HepG2 (cell line): ENCODE data around the gene NCKAP5L. TPM values are rescaled to one million over a fixed set of nuclear protein-coding genes. Genes with fewer than 3 reads are reported as not detected.

Experiments used
- ATAC-seq: fragments of 200-7000 bp; cut with Tn5 transposase; 3 replicates; pipeline ENCODE4 v1.9.1; 2020; ENCODE audit warnings: mild to moderate bottlenecking, moderate library complexity
- BruUV-seq: library from RNA; stranded (reverse); fragments of 400-500 nt; replicated peaks from 2 replicates; lab custom pipeline; 2021; lab: Mats Ljungman, UMichigan
- CTCF ChIA-PET: fragments of 300-600 bp; formaldehyde crosslinking; extraction: SDS; loops from one replicate; lab custom pipeline; 2021; ENCODE audit warnings: low total read pairs, inconsistent platforms, low intra/inter-chr PET ratio; lab: Yijun Ruan, JAX
- POLR2A ChIA-PET: fragments of 350-600 bp; sonication (Branson Sonifier 250); formaldehyde crosslinking; loops from one replicate; lab custom pipeline; 2020; ENCODE audit warnings: antibody characterized with exemption, inconsistent platforms; lab: Yijun Ruan, JAX
- DNase-seq: peaks from one replicate; pipeline ENCODE4 v3.0.0-alpha.2; 2015; ENCODE audit warnings: low spot score
- FAIRE-seq: peaks from 3 replicates; lab custom pipeline; 2011; peaks lifted over from hg19 to GRCh38; lab: Jason Lieb, UNC
- H2AFZ ChIP-seq: one replicate; pipeline ENCODE4 v1.6.1; 2011; ENCODE audit warnings: low read length, inconsistent platforms
- H3K27ac ChIP-seq: fragments of 300-600 bp; 3 replicates; pipeline ENCODE4 v1.8.0; 2011; ENCODE audit warnings: mixed run types, mild to moderate bottlenecking, mixed read lengths, low read length, inconsistent platforms; ENCODE audit not compliant: insufficient read depth; ENCODE audit errors: extremely low read length
- H3K27me3 ChIP-seq, 2 experiments: fragments of 200-600 bp in 1 of 2; 2 replicates in 1 of 2; 3 replicates in 1 of 2; pipeline versions ENCODE4 v1.6.0 to v1.8.0; 2011; ENCODE audit warnings: low read length in 2 of 2, mild to moderate bottlenecking in 2 of 2, moderate library complexity in 2 of 2, inconsistent platforms in 1 of 2; ENCODE audit not compliant: insufficient read depth in 2 of 2, control insufficient read depth in 1 of 2
- H3K36me3 ChIP-seq, 2 experiments: fragments of 200-600 bp in 1 of 2; replicated peaks in 1 of 2; 2 replicates in 1 of 2; 3 replicates in 1 of 2; pipeline versions ENCODE4 v1.5.1 to v1.8.0; 2011; ENCODE audit warnings: low read length in 2 of 2, inconsistent platforms in 1 of 2; ENCODE audit not compliant: insufficient read depth in 2 of 2, control insufficient read depth in 1 of 2
- H3K4me1 ChIP-seq: 2 replicates; pipeline ENCODE4 v1.5.1; 2012; ENCODE audit warnings: low read length, inconsistent platforms; ENCODE audit not compliant: insufficient read depth
- H3K4me2 ChIP-seq: 2 replicates; pipeline ENCODE4 v1.6.0; 2011; ENCODE audit warnings: low read depth, low read length, inconsistent platforms
- H3K4me3 ChIP-seq, 3 experiments: fragments of 200-600 bp in 1 of 3; sonication (generic), shearing (Covaris generic) in 1 of 3; replicated peaks in 1 of 3; 2 replicates each; pipeline ENCODE4 v1.5.1; 2011 to 2016; ENCODE audit warnings: low read length in 3 of 3, inconsistent platforms in 2 of 3, low read depth in 2 of 3, mild to moderate bottlenecking in 2 of 3, control low read depth in 1 of 3, mixed read lengths in 1 of 3; ENCODE audit not compliant: insufficient read depth in 1 of 3
- H3K79me2 ChIP-seq: one replicate; pipeline ENCODE4 v1.6.1; 2011; ENCODE audit warnings: low read length, inconsistent platforms; ENCODE audit not compliant: insufficient read depth
- H3K9ac ChIP-seq: 2 replicates; pipeline ENCODE4 v1.6.0; 2011; ENCODE audit warnings: mild to moderate bottlenecking, low read depth, low read length, inconsistent platforms; ENCODE audit not compliant: insufficient read depth
- H3K9me3 ChIP-seq: 2 replicates; pipeline ENCODE4 v1.5.1; 2012; ENCODE audit warnings: mild to moderate bottlenecking, low read length
- H4K20me1 ChIP-seq: 2 replicates; pipeline ENCODE4 v1.6.0; 2011; ENCODE audit warnings: inconsistent platforms, mild to moderate bottlenecking, low read length, moderate library complexity; ENCODE audit not compliant: insufficient read depth
- CENPT ChIP-seq: sonication (generic); formaldehyde crosslinking; IDR thresholded peaks from 2 replicates; pipeline ENCODE4 v1.8.0; 2022; ENCODE audit warnings: low read depth, mild to moderate bottlenecking, moderate library complexity, missing genetic modification reagents
- HOXA7 ChIP-seq: sonication (generic); formaldehyde crosslinking; IDR thresholded peaks from 2 replicates; pipeline ENCODE4 v1.8.1; 2022; ENCODE audit warnings: mild to moderate bottlenecking, missing genetic modification reagents, moderate library complexity
- MAFF ChIP-seq: IDR thresholded peaks from 2 replicates; pipeline ENCODE4 v1.6.1; 2011; ENCODE audit warnings: low read depth, low read length, improper control_type of control experiment
- MAFK ChIP-seq, 2 experiments: IDR thresholded peaks in 1 of 2; conservative IDR thresholded peaks in 1 of 2; 2 replicates each; pipeline ENCODE4 v1.6.1; 2011; ENCODE audit warnings: improper control_type of control experiment in 2 of 2, low read length in 2 of 2
- ZBTB42 ChIP-seq: sonication (generic); formaldehyde crosslinking; IDR thresholded peaks from 2 replicates; pipeline ENCODE4 v1.5.0; 2020; ENCODE audit warnings: mild to moderate bottlenecking, missing genetic modification reagents
- ZFP91 ChIP-seq: sonication (generic); formaldehyde crosslinking; IDR thresholded peaks from 2 replicates; pipeline ENCODE4 v1.9.0; 2022; ENCODE audit warnings: missing genetic modification reagents, mild to moderate bottlenecking, borderline replicate concordance
- ZNF318 ChIP-seq: sonication (generic); formaldehyde crosslinking; IDR thresholded peaks from 2 replicates; pipeline ENCODE4 v1.4.0; 2020; ENCODE audit warnings: mild to moderate bottlenecking, missing genetic modification reagents
- ZNF747 ChIP-seq: sonication (generic); formaldehyde crosslinking; IDR thresholded peaks from 2 replicates; pipeline ENCODE4 v1.8.1; 2023; ENCODE audit warnings: missing genetic modification reagents, mild to moderate bottlenecking, borderline replicate concordance
- ZNF784 ChIP-seq: sonication (generic); formaldehyde crosslinking; IDR thresholded peaks from 2 replicates; pipeline ENCODE4 v1.5.1; 2020; ENCODE audit warnings: missing genetic modification reagents, mild to moderate bottlenecking, borderline replicate concordance
- WGBS: methylation state at CpG from one replicate; pipeline ENCODE4 v1.1.6; 2017; ENCODE audit warnings: low lambda C conversion rate; 5-methylcytosine and 5-hydroxymethylcytosine counted together
- in situ Hi-C: cut with HindIII; loops from 2 replicates; pipeline ENCODE4 v1.10.0; 2017; ENCODE audit warnings: low pct_unique_long_range_greater_than_20kb; ENCODE audit not compliant: extremely low pct_ligation_motif_present
- intact Hi-C: fragments of 100-400 bp; cut with micrococcal nuclease; formaldehyde crosslinking; loops from one replicate; pipeline ENCODE4 v1.10.0; 2022; ENCODE audit not compliant: unreplicated experiment
- polyA plus RNA-seq, 8 experiments: library from polyadenylated mRNA; depleted of rRNA in 3 of 8; stranded (reverse) in 7 of 8; unstranded in 1 of 8; fragments of >200 nt; fragmentation: Illumina TruSeq in 4 of 8; extraction: Trizol in 4 of 8; gene quantifications; 2 replicates each; pipeline versions ENCODE4 v1.2.1 to v1.2.3, GENCODE V29; 2011 to 2016; ENCODE audit warnings: low read depth in 4 of 8, missing spikeins in 1 of 8, mixed read lengths in 1 of 8; ENCODE audit not compliant: insufficient read depth in 1 of 8
- total RNA-seq, 5 experiments: library from RNA; depleted of rRNA; stranded (reverse); fragments of >200 nt; fragmentation: Illumina TruSeq; extraction: Trizol; gene quantifications; 2 replicates each; pipeline ENCODE4 v1.2.3, GENCODE V29; 2016; ENCODE audit warnings: low read depth in 1 of 5

NCKAP5L gene
- total and polyA plus RNA-seq, 2 of the 13 experiments (the other 11 are each of a cell fraction or from before 2014, with no cell fraction given): 4.1 to 9.0 TPM

DNA sequence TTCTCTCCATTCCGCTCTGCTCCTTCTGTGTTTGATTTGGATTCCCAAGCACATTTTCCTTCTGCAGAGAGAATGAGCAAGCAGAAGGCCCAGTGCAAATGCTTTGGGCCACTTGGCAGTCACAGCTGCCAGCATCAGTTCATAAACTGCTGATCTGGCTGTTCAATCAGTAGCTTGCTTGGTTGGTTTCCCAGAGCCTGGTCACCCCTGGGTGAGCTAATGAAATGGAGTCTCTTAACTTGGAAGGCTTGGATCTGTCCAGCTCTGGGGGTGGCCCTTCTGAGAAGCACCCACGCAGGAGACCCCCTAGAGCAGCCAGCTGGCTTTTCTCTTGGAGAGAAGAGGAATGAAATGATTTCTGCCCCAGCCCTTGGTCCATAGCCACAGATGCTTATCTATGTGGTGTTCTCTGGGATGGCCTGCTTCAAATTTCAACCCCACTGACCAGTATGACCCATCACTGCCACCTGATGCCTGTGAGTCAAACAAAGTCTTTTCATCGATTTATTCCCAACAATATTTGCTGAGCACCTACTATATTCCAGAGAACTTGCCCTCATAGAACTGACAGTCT is 45.2 kb upstream of the NCKAP5L start:
- no peak overlapping the region for H3K4me2 ChIP-seq
- ATAC-seq: no peak
- no peak overlapping the region for H3K4me3 ChIP-seq
- WGBS: 14% methylated on average over 3 of the region's 3 CpGs
- FAIRE-seq: no peak
- H3K4me1 ChIP-seq: peaks cover 9% of the 10 kb centered on the region
- ChIA-PET CTCF (no interaction called here), POLR2A (no interaction called here)
- H2AFZ ChIP-seq: no peak overlapping the region
- no peak for DNase-seq
- peaks cover 0 to 32% of the 10 kb centered on the region in 2 experiments; a peak in 3 of 5 replicates for H3K27me3 ChIP-seq
- no peaks in the 10 kb centered on the region for H3K36me3 ChIP-seq
- TF ChIP-seq ZBTB42 (CRISPR knock-in tag): no peak
- peak; percentile 41 to 56 for TF ChIP-seq MAFK (conservative IDR thresholded peaks at IDR 0.05 in 1 of 2, IDR thresholded peaks at IDR 0.05 in 1 of 2; ENCODE audit: low read length in 2 of 2)
- no peak for TF ChIP-seq ZNF784
- TF ChIP-seq MAFF: 0 out of 2 replicates have a peak, but pooled peaks have one; percentile 31
- no peak for TF ChIP-seq ZNF747 (CRISPR knock-in tag)
- no peak for TF ChIP-seq ZFP91 (CRISPR knock-in tag)
- TF ChIP-seq CENPT (CRISPR knock-in tag): no peak
- no peak for TF ChIP-seq ZNF318 (CRISPR knock-in tag)
- TF ChIP-seq HOXA7: no peak
- H4K20me1 ChIP-seq: no peaks in the 10 kb centered on the region
- in situ Hi-C loops (no loop called here), intact Hi-C loops (no loop called here)
- H3K27ac ChIP-seq: no peak overlapping the region
- no TSS peak for BruUV-seq
- no peak overlapping the region for H3K9ac ChIP-seq
- no peaks in the 10 kb centered on the region for H3K79me2 ChIP-seq
- peaks cover 6% of the 10 kb centered on the region; the same call in 1 of the 2 replicates for H3K9me3 ChIP-seq
